ENCODE results near the gene RALGAPA1. TPM values are rescaled to one million over a fixed set of nuclear protein-coding genes. Genes with fewer than 3 reads are reported as not detected.

Gene RALGAPA1
- polyA plus RNA-seq, 1 donor from 2014 or later: 73.3 TPM

DNA sequence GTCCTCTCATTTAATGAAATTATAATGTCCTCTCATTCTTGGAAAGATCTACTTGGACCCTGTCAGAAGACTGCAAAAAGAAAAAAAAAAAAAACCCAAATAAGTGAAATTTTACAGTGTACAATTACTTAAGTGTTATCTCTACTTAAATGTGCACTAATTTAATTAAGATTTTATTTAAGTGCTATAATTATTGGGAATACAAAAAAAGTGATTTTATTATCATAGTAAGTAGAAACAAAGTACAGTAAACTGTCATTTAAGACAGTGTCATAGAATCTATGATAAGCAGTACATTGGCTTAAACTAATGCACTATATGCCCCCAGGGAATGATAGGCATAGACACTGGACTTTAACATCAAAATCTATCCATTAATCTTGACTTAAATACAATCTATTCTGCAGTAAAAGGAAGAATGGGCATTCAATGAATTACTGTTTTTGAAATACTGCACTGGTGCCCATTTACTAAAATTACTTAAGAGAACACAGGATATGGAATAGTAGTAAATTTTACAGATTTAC is 251.8 kb downstream of the RALGAPA1 start:
- H3K36me3 ChIP-seq (ENCODE audit: insufficient read depth, low read length): no peaks in the 10 kb centered on the region
- no peak overlapping the region for H3K4me2 ChIP-seq (ENCODE audit: low read length)
- H3K4me3 ChIP-seq (ENCODE audit: low read length): no peak overlapping the region
- no peaks in the 10 kb centered on the region for H3K79me2 ChIP-seq (replicated peaks; ENCODE audit: insufficient read depth, low read length)
- no peaks in the 10 kb centered on the region for H3K27me3 ChIP-seq (ENCODE audit: insufficient read depth, low read depth, low read length)
- no peaks in the 10 kb centered on the region for H3K9me3 ChIP-seq (ENCODE audit: low read length)
- no peak overlapping the region for H3K27ac ChIP-seq (ENCODE audit: low read length)
- H3K9ac ChIP-seq (ENCODE audit: low read length): no peak overlapping the region
- TF ChIP-seq, protein P1, sequence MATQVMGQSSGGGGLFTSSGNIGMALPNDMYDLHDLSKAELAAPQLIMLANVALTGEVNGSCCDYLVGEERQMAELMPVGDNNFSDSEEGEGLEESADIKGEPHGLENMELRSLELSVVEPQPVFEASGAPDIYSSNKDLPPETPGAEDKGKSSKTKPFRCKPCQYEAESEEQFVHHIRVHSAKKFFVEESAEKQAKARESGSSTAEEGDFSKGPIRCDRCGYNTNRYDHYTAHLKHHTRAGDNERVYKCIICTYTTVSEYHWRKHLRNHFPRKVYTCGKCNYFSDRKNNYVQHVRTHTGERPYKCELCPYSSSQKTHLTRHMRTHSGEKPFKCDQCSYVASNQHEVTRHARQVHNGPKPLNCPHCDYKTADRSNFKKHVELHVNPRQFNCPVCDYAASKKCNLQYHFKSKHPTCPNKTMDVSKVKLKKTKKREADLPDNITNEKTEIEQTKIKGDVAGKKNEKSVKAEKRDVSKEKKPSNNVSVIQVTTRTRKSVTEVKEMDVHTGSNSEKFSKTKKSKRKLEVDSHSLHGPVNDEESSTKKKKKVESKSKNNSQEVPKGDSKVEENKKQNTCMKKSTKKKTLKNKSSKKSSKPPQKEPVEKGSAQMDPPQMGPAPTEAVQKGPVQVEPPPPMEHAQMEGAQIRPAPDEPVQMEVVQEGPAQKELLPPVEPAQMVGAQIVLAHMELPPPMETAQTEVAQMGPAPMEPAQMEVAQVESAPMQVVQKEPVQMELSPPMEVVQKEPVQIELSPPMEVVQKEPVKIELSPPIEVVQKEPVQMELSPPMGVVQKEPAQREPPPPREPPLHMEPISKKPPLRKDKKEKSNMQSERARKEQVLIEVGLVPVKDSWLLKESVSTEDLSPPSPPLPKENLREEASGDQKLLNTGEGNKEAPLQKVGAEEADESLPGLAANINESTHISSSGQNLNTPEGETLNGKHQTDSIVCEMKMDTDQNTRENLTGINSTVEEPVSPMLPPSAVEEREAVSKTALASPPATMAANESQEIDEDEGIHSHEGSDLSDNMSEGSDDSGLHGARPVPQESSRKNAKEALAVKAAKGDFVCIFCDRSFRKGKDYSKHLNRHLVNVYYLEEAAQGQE (IDR thresholded peaks at IDR 0.05; ENCODE audit: borderline replicate concordance): no peak
- TF ChIP-seq EZH2 (IDR thresholded peaks at IDR 0.05; ENCODE audit: borderline replicate concordance, insufficient read depth, low read length, poor library complexity, severe bottlenecking) (no peak), SMC3 (conservative IDR thresholded peaks at IDR 0.05; ENCODE audit: poor library complexity) (no peak), POLR2AphosphoS5 (IDR thresholded peaks at IDR 0.05) (no peak), RAD21 (conservative IDR thresholded peaks at IDR 0.05) (no peak), MXI1 (conservative IDR thresholded peaks at IDR 0.05; ENCODE audit: poor library complexity, severe bottlenecking) (no peak), TAF1 (IDR thresholded peaks at IDR 0.05; ENCODE audit: low read depth) (no peak), EP300 (conservative IDR thresholded peaks at IDR 0.05; ENCODE audit: poor library complexity, severe bottlenecking) (no peak)
- TF ChIP-seq, protein P2, sequence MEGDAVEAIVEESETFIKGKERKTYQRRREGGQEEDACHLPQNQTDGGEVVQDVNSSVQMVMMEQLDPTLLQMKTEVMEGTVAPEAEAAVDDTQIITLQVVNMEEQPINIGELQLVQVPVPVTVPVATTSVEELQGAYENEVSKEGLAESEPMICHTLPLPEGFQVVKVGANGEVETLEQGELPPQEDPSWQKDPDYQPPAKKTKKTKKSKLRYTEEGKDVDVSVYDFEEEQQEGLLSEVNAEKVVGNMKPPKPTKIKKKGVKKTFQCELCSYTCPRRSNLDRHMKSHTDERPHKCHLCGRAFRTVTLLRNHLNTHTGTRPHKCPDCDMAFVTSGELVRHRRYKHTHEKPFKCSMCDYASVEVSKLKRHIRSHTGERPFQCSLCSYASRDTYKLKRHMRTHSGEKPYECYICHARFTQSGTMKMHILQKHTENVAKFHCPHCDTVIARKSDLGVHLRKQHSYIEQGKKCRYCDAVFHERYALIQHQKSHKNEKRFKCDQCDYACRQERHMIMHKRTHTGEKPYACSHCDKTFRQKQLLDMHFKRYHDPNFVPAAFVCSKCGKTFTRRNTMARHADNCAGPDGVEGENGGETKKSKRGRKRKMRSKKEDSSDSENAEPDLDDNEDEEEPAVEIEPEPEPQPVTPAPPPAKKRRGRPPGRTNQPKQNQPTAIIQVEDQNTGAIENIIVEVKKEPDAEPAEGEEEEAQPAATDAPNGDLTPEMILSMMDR (IDR thresholded peaks at IDR 0.05; ENCODE audit: poor library complexity, severe bottlenecking): no peak
- H3F3A ChIP-seq (ENCODE audit: insufficient read depth, low read length, poor library complexity, severe bottlenecking): no peaks in the 10 kb centered on the region
- no peaks in the 10 kb centered on the region for H3K9me2 ChIP-seq (ENCODE audit: insufficient read depth, low read length)
- H4K20me1 ChIP-seq (ENCODE audit: insufficient read depth): no peaks in the 10 kb centered on the region
- H2AFZ ChIP-seq (ENCODE audit: low read depth, low read length): no peak overlapping the region

DNA sequence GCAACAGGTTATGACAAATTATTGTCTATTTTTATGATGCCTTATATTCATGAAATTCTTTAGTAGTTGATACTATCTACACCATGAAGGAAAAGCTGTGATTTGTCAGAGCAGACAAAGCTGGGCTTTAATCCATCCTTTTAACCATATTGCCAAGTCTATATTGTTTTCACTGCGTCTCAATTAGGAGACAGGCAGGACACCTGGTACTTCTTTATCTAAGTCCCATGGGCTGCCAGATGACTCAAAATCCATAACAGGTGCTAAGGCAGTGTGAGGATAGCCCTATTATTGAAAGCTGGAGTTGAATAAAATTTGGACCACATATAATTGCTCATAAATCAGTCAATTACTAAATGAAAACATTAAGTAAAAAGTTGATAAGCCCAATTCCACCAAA is 252.5 kb downstream of the RALGAPA1 start:
- TF ChIP-seq POLR2AphosphoS5 (IDR thresholded peaks at IDR 0.05) (no peak), RAD21 (conservative IDR thresholded peaks at IDR 0.05) (no peak), SMC3 (conservative IDR thresholded peaks at IDR 0.05; ENCODE audit: poor library complexity) (no peak), EP300 (conservative IDR thresholded peaks at IDR 0.05; ENCODE audit: poor library complexity, severe bottlenecking) (no peak), MXI1 (conservative IDR thresholded peaks at IDR 0.05; ENCODE audit: poor library complexity, severe bottlenecking) (no peak), EZH2 (IDR thresholded peaks at IDR 0.05; ENCODE audit: borderline replicate concordance, insufficient read depth, low read length, poor library complexity, severe bottlenecking) (no peak)
- TF ChIP-seq, protein P1 (IDR thresholded peaks at IDR 0.05; ENCODE audit: borderline replicate concordance): no peak
- TF ChIP-seq, protein P2 (IDR thresholded peaks at IDR 0.05; ENCODE audit: poor library complexity, severe bottlenecking): no peak
- Histone ChIP-seq H4K20me1 (ENCODE audit: insufficient read depth) (no peaks in the 10 kb centered on the region), H3K9ac (ENCODE audit: low read length) (no peak overlapping the region), H3K4me3 (ENCODE audit: low read length) (no peak overlapping the region), H3K36me3 (ENCODE audit: insufficient read depth, low read length) (no peaks in the 10 kb centered on the region), H3K4me2 (ENCODE audit: low read length) (no peak overlapping the region), H3K9me3 (ENCODE audit: low read length) (no peaks in the 10 kb centered on the region), H2AFZ (ENCODE audit: low read depth, low read length) (no peak overlapping the region), H3K27me3 (ENCODE audit: insufficient read depth, low read depth, low read length) (no peaks in the 10 kb centered on the region), H3F3A (ENCODE audit: insufficient read depth, low read length, poor library complexity, severe bottlenecking) (no peaks in the 10 kb centered on the region), H3K79me2 (replicated peaks; ENCODE audit: insufficient read depth, low read length) (no peaks in the 10 kb centered on the region), H3K9me2 (ENCODE audit: insufficient read depth, low read length) (no peaks in the 10 kb centered on the region), H3K27ac (ENCODE audit: low read length) (no peak overlapping the region)

Measured in neural cell (in vitro differentiated cells).